A549 treated with Hydrocortisone at 1 μM for 4 hours (cell line): ENCODE results near the gene CTAGE1. TPM values are rescaled to one million over a fixed set of nuclear protein-coding genes. Genes with fewer than 3 reads are reported as not detected.

Experiments used
- total RNA-seq: library from RNA; stranded (reverse); fragments of 200-300 nt; extraction: Qiagen RNA extraction; gene quantifications from 5 replicates; pipeline ENCODE4 v1.2.3, GENCODE V29; 2022

The CTAGE1 gene
- not detected in 5 replicates for total RNA-seq

GRCh38 chr18:22417496-22418188 is at the start of gene CTAGE1:
Gene CTAGE1 (minus strand): TSS chr18:22417915. CDS start chr18:22417811, 104 bp downstream.

Other genes starting within 250 kb of the CTAGE1 start
- gene GATA6, start 248.3 kb downstream of the CTAGE1 start, total RNA-seq: 1.4 to 1.7 TPM (median 1.4 TPM) in 5 replicates